NCI-H2107 treated with DMSO at 0.1 percent for 48 hours (cell line): ENCODE data around the gene CPNE2.
"Not testable (repeated sequence)": the region's sequence is repeated elsewhere in the genome, so short reads cannot be mapped to it uniquely, and the experiment has no call there.

ENCODE experiments used
- DNase-seq: peaks from one replicate; lab custom pipeline; 2025; ENCODE audit not compliant: unreplicated experiment; lab: John Stamatoyannopoulos, UW

Gene CPNE2

GRCh38 chr16:57098188-57098841 is 5.9 kb downstream of the CPNE2 start:
- DNase-seq: no peak

- DNase-seq: not testable (repeated sequence)
These were observed 7.6 kb downstream of the CPNE2 start for GRCh38 chr16:57099965-57100364.

DNA sequence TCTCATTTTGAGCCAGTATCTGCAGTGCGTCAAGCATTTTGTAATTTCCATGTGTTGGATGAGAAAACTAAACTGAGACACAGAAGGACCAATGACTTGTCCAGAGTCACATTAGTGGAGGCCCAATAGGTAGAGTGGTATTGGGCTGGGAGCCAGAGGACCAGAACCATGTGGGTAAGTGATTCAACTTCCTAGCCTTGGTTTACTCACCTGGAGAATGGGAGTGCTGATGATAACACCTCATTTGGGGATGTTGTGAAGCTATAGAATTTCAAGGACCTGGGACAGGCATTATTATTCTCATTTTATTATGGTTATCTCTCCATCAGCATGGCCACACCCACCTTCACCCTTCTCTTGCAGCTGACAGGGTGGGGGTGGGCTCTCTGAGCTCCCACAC is 8.1 kb downstream of the CPNE2 start:
- no peak for DNase-seq

GRCh38 chr16:57102888-57103851 is 10.8 kb downstream of the CPNE2 start:
- DNase-seq: no peak

- DNase-seq: no peak
These were observed 12.3 kb downstream of the CPNE2 start for GRCh38 chr16:57104706-57105105.

- no peak for DNase-seq
These were observed 12.8 kb downstream of the CPNE2 start for GRCh38 chr16:57105184-57105583.

DNA sequence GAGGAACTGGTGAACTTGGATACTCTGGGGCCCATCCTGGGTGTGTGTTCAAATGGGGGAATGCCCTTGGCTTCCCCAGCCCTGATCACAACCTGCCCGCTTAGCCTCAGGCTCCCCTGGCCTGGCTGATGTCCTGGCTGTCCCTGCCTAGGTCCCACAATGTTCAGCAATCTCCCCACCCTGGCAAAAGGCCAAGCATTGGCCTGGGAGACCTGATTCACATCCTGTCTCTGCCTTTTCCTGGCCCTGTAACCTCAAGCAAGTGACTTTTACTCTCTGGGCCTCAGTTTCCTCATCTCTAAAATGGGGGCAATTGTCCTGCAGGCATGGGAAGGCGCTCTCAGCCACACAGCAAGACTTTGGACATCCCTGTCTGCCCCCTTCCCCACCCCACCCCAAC is 14.4 kb downstream of the CPNE2 start:
- DNase-seq: no peak

DNA sequence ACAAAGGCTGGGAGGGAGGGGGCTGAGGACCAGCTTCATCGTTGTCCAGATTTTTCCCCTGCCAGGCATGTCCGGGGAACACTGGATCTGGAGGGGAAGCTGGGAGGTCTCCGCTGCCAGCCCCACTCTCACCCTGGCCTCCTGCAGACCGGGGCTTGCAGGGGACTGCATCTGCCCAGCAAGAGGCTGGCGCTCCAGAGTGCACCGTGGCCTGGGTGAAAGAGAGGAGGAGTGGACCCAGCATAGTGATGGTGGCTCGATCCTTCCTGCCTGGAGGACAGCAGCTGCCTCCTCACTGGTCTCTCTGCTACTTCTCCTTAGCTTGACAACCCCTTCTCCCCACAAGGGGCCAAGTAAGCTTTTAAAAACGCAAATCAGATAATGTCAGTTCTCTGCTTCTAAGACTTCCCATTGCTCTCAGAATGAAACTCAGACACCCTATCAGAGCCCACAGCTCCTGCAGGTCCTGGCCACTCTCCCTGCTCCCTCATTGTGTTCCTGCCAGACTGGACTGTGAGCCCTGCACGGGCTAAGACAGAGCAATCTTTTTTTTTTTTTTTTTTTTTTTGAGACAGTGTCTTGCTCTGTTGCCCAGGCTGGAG is 15.0 kb downstream of the CPNE2 start:
- no peak for DNase-seq

- DNase-seq: no peak
These were observed 16.0 kb downstream of the CPNE2 start for GRCh38 chr16:57108432-57108831.

GRCh38 chr16:57109259-57110105 is 17.1 kb downstream of the CPNE2 start:
- not testable (repeated sequence) for DNase-seq

GRCh38 chr16:57110937-57111336 is 18.6 kb downstream of the CPNE2 start:
- no peak for DNase-seq

DNA sequence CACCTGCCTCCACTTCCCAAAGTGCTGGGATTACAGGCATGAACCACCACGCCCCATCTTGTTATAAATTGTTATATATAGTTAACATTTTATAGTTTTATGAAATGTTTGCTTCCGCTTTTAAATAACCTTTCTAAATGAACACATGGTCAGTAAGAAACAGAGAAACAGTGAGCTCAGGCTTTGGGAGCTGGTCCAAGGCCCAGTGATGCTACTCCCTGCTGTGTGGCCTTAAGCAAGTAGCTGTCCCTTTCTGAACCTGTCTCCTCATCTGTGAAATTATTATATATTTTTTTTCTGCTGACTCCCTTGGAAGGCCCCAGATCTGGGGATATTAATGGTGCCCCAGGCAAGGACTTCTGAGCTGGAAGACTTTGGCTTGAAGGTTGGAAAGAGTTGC is 19.0 kb downstream of the CPNE2 start:
- no peak for DNase-seq

GRCh38 chr16:57112403-57113041 is 20.1 kb downstream of the CPNE2 start:
- no peak for DNase-seq

DNA sequence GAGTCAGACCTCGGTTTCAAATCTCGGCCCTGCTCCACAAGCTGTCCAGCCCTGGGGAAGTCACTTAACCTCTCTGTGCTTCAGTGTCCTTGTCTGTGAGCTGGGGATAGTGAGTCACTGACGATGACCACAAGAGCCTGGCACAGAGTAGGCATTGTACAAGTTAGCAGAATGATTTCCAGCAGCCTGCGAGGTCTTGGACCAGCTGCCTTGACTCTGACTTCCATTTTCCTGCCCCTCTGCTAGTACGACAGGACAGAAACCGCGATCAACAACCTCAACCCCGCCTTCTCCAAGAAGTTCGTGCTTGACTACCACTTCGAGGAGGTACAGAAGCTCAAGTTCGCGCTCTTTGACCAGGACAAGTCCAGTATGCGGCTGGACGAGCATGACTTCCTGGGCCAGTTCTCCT is 20.7 kb downstream of the CPNE2 start:
- no peak for DNase-seq

- DNase-seq: no peak
These were observed 21.3 kb downstream of the CPNE2 start for GRCh38 chr16:57113664-57114063.

DNA sequence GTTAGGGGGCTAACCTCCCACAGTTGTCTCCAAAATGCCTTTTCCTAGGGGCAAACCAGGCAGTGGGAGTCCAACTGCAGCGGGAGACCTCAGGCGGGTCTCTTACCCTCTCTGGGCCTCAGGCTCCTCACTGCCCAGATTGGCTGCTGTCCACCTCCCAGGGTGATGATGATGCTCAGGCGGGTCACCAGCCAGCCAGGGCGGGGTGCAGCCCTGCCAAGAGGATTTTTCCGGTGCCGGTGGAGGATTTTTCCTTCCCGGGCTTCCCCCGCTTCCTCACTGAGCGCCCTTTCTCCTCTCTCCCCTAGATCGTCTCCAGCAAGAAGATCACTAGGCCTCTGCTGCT is 22.8 kb downstream of the CPNE2 start:
- no peak for DNase-seq

DNA sequence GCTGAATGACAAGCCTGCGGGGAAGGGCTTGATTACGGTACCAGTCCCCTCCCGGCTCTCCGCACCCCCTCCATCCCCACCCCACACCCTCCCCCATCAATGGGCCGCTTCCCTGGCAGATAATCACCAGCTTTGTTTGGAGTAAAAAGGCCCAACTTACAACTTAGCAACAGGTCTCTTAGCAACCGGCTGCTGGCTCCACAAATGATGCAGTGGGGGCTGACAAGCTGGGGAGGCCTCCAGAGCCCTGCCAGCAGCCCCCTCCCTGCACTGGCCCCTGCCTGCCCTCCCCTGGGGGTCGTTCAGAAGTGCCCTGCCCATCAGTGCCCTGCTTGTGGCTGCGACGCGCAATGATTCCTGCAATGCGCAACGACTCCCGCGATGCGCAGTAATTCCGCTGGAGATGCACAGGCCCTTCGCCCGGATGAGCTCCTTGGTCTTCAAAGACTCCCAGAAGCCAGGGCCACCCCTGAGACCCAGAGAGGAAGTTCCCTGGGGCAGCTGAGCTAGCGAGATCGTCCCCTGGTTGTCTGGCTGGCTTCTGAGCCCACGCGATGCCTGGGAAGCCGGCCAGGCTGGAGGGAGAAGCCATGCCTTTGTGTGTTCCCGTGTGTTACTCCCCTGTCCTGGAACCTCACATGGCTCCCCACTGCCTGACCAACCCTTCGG is 23.3 kb downstream of the CPNE2 start:
- DNase-seq: peak; percentile 48

DNA sequence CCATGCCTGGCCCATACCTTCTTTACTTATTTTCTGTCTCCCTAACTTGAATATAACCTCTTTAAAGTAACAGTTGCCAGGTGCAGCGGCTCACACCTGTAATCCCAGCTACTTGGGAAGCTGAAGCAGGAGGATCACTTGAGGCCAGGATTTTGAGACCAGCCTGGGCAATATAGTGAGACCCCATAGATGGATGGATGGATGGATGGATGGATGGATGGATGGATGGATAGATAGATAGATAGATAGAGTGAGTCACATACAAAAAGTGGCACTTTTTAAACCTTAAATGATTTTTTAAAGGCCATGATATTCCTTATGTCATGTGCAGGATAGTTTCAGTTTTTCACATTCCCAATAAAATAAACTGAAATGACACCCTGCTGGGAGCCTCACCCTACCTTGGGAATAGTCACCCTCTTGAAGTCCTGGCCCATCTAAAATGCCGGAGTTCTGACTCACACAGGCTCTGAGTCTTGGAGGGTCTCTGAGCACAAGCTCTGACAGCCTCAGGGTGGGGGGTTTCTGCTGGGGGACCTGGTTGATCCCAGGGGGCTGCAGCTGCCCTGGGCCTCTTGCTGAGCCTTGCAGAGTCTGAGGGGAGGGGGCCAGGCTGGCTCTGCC is 26.2 kb downstream of the CPNE2 start:
- no peak for DNase-seq

GRCh38 chr16:57123216-57123973 is 31.0 kb downstream of the CPNE2 start:
- DNase-seq: no peak
